CD14-positive monocyte (primary cell): ENCODE data around the gene CACNA1D. TPM values are rescaled to one million over a fixed set of nuclear protein-coding genes. Genes with fewer than 3 reads are reported as not detected.

Experiments
- DNase-seq, 3 donors: peaks; one replicate each; pipeline ENCODE4 v3.0.0-alpha.2; 2011 to 2022
- H2AFZ ChIP-seq: 2 replicates; pipeline ENCODE4 v1.6.0; 2012; ENCODE audit warnings: mild to moderate bottlenecking, low read depth, low read length, inconsistent platforms; ENCODE audit not compliant: insufficient read depth, poor library complexity, severe bottlenecking
- H3K27ac ChIP-seq, 2 donors: 1 replicate in 1 of 2; 2 replicates in 1 of 2; pipeline ENCODE4 v1.5.1; 2012 to 2013; ENCODE audit warnings: low read length in 2 of 2, control low read depth in 1 of 2, inconsistent platforms in 1 of 2, low read depth in 1 of 2, mild to moderate bottlenecking in 1 of 2
- H3K27me3 ChIP-seq, 2 donors: one replicate each; pipeline versions ENCODE4 v1.6.0 to v1.6.1; 2011 to 2013; ENCODE audit warnings: low read length in 2 of 2; ENCODE audit not compliant: control insufficient read depth in 2 of 2, insufficient read depth in 2 of 2
- H3K36me3 ChIP-seq, 2 donors: replicated peaks in 1 of 2; 1 replicate in 1 of 2; 2 replicates in 1 of 2; pipeline versions ENCODE4 v1.5.1 to v1.6.1; 2012 to 2013; ENCODE audit warnings: low read length in 2 of 2, control low read depth in 1 of 2, inconsistent platforms in 1 of 2, mild to moderate bottlenecking in 1 of 2; ENCODE audit not compliant: insufficient read depth in 2 of 2, control insufficient read depth in 1 of 2
- H3K4me1 ChIP-seq, 2 donors: 1 replicate in 1 of 2; 2 replicates in 1 of 2; pipeline versions ENCODE4 v1.5.1 to v1.6.1; 2012 to 2013; ENCODE audit warnings: low read length in 2 of 2, control low read depth in 1 of 2, inconsistent platforms in 1 of 2, mild to moderate bottlenecking in 1 of 2, moderate library complexity in 1 of 2; ENCODE audit not compliant: insufficient read depth in 2 of 2, control insufficient read depth in 1 of 2
- H3K4me2 ChIP-seq: replicated peaks from 2 replicates; pipeline ENCODE3; 2012; ENCODE audit warnings: low read length, moderate library complexity, mild to moderate bottlenecking; ENCODE audit not compliant: poor library complexity, severe bottlenecking; ENCODE audit errors: extremely low read depth
- H3K4me3 ChIP-seq, 3 experiments: fragments of 200-600 bp in 1 of 3; sonication (generic) in 1 of 3; replicated peaks in 1 of 3; 1 replicate in 2 of 3; 2 replicates in 1 of 3; pipeline ENCODE4 v1.5.1; 2011 to 2013; ENCODE audit warnings: low read length in 3 of 3, mild to moderate bottlenecking in 3 of 3, control low read depth in 2 of 3, low read depth in 2 of 3, inconsistent platforms in 1 of 3, moderate library complexity in 1 of 3
- H3K79me2 ChIP-seq: 2 replicates; pipeline ENCODE4 v1.6.0; 2012; ENCODE audit warnings: mild to moderate bottlenecking, control low read depth, inconsistent platforms, low read length, moderate library complexity; ENCODE audit not compliant: insufficient read depth
- H3K9ac ChIP-seq: 2 replicates; pipeline ENCODE4 v1.6.0; 2017; ENCODE audit warnings: low read length, mild to moderate bottlenecking; ENCODE audit not compliant: insufficient read depth, poor library complexity, severe bottlenecking
- H3K9me3 ChIP-seq, 2 donors: replicated peaks in 1 of 2; 1 replicate in 1 of 2; 2 replicates in 1 of 2; pipeline versions ENCODE4 v1.5.1 to v1.6.1; 2012 to 2013; ENCODE audit warnings: low read length in 2 of 2, control low read depth in 1 of 2; ENCODE audit not compliant: control insufficient read depth in 1 of 2, insufficient read depth in 1 of 2
- H4K20me1 ChIP-seq: 2 replicates; pipeline ENCODE4 v1.6.0; 2012; ENCODE audit warnings: mild to moderate bottlenecking, low read length, control low read depth, moderate library complexity; ENCODE audit not compliant: insufficient read depth
- H3K27ac Mint-ChIP-seq, 7 donors: one replicate each; pipeline ENCODE4 v1.8.0; 2020; ENCODE audit warnings: mild to moderate bottlenecking in 7 of 7, mixed read lengths in 7 of 7, moderate library complexity in 6 of 7, inconsistent platforms in 2 of 7
- H3K27me3 Mint-ChIP-seq, 3 donors: one replicate each; pipeline ENCODE4 v1.8.0; 2021 to 2022; ENCODE audit warnings: low read depth in 3 of 3, mild to moderate bottlenecking in 3 of 3, mixed read lengths in 3 of 3, moderate library complexity in 3 of 3, inconsistent platforms in 1 of 3
- H3K36me3 Mint-ChIP-seq, 2 donors: one replicate each; pipeline ENCODE4 v1.8.0; 2020; ENCODE audit warnings: mixed read lengths in 2 of 2, inconsistent platforms in 1 of 2, mild to moderate bottlenecking in 1 of 2
- H3K4me1 Mint-ChIP-seq: one replicate; pipeline ENCODE4 v1.8.0; 2020; ENCODE audit warnings: mild to moderate bottlenecking, mixed read lengths
- H3K4me3 Mint-ChIP-seq, 2 donors: one replicate each; pipeline ENCODE4 v1.8.0; 2020; ENCODE audit warnings: mild to moderate bottlenecking in 2 of 2, mixed read lengths in 2 of 2, moderate library complexity in 1 of 2
- H3K9me3 Mint-ChIP-seq, 7 donors: one replicate each; pipeline ENCODE4 v1.8.0; 2020 to 2022; ENCODE audit warnings: mixed read lengths in 7 of 7, mild to moderate bottlenecking in 6 of 7, moderate library complexity in 6 of 7, inconsistent platforms in 2 of 7
- CTCF ChIP-seq: fragments of 200-600 bp; IDR thresholded peaks from one replicate; pipeline ENCODE4 v1.8.0; 2022; ENCODE audit warnings: antibody characterized with exemption, mild to moderate bottlenecking
- WGBS: methylation state at CpG from one replicate; pipeline ENCODE4 v1.1.5; 2013; ENCODE audit warnings: missing lambda C conversion rate; ENCODE audit not compliant: insufficient coverage; 5-methylcytosine and 5-hydroxymethylcytosine counted together
- intact Hi-C, 2 donors: fragments of 100-400 bp; cut with micrococcal nuclease; formaldehyde crosslinking; loops; one replicate each; pipeline versions ENCODE4 v1.15.0 to v1.15.1; 2023
- polyA plus RNA-seq, 3 donors: library from polyadenylated mRNA; depleted of rRNA in 1 of 3; unstranded in 2 of 3; stranded (reverse) in 1 of 3; fragments of 300-500 nt in 2 of 3; fragments of >200 nt in 1 of 3; fragmentation: Illumina TruSeq in 2 of 3; gene quantifications; 1 replicate in 2 of 3; 2 replicates in 1 of 3; pipeline ENCODE4 v1.2.3, GENCODE V29; 2012 to 2021

Gene CACNA1D
- polyA plus RNA-seq, 3 donors = 0.29 to 1.2 (median 0.98) TPM

GRCh38 chr3:53711387-53711786 is 217.0 kb downstream of the CACNA1D start:
- Histone ChIP-seq H3K4me1 (peaks cover 8 to 13% of the 10 kb centered on the region in 2 donors), H3K79me2 (no peaks in the 10 kb centered on the region), H3K9ac (no peak overlapping the region), H2AFZ (no peak overlapping the region), H3K4me2 (no peak overlapping the region), H3K4me3 (no peak overlapping the region), H3K27ac (no peak overlapping the region), H3K9me3 (no peaks in the 10 kb centered on the region), H3K27me3 (no peaks in the 10 kb centered on the region), H3K36me3 (no peaks in the 10 kb centered on the region), H4K20me1 (no peaks in the 10 kb centered on the region)
- TF ChIP-seq CTCF = no peak
- Mint-ChIP-seq H3K4me1 (peaks cover 13% of the 10 kb centered on the region), H3K27me3 (peaks cover 8 to 12% (median 11%) of the 10 kb centered on the region in 3 donors), H3K36me3 (no peaks in the 10 kb centered on the region), H3K9me3 (no peaks in the 10 kb centered on the region), H3K4me3 (no peak overlapping the region), H3K27ac (no peak overlapping the region)
- intact Hi-C loops = loop anchor here in 1 of 2 donors (2.0 kb wide), 1 partner anchor 337 kb away; no protein-coding TSS in a partner anchor
- DNase-seq = no peak
- WGBS = 96% methylated on average over 5 of the region's 6 CpGs

GRCh38 chr3:53712817-53713388 is 218.5 kb downstream of the CACNA1D start:
- no peak for TF ChIP-seq CTCF
- peaks cover 14 to 20% of the 10 kb centered on the region in 2 donors for H3K4me1 ChIP-seq
- Mint-ChIP-seq H3K27ac (no peak overlapping the region), H3K27me3 (peaks cover 11 to 13% (median 11%) of the 10 kb centered on the region in 3 donors), H3K4me3 (no peak overlapping the region), H3K9me3 (peaks cover 0 to 2% (median 0%) of the 10 kb centered on the region in 7 donors), H3K4me1 (peaks cover 19% of the 10 kb centered on the region), H3K36me3 (no peaks in the 10 kb centered on the region)
- intact Hi-C loops = no loop called here
- no peak overlapping the region for H3K4me2 ChIP-seq
- no peaks in the 10 kb centered on the region for H3K27me3 ChIP-seq
- no peak overlapping the region for H3K9ac ChIP-seq
- no peak overlapping the region for H3K4me3 ChIP-seq
- H3K36me3 ChIP-seq = no peaks in the 10 kb centered on the region
- H3K9me3 ChIP-seq = no peaks in the 10 kb centered on the region
- WGBS = 83% methylated on average over 3 of the region's 4 CpGs
- H2AFZ ChIP-seq = no peak overlapping the region
- no peaks in the 10 kb centered on the region for H4K20me1 ChIP-seq
- no peaks in the 10 kb centered on the region for H3K79me2 ChIP-seq
- no peak for DNase-seq
- no peak overlapping the region for H3K27ac ChIP-seq
